CD8-positive, alpha-beta memory T cell (primary cell): ENCODE results near the gene PPP2R5C. TPM values are rescaled to one million over a fixed set of nuclear protein-coding genes. Genes with fewer than 3 reads are reported as not detected.
A peak's percentile ranks its signal among the peaks of the same experiment; 100 is the strongest.

Experiments
- CTCF ChIA-PET: fragments of 350-600 bp; sonication (Branson Sonifier 250); formaldehyde crosslinking; loops from one replicate; lab custom pipeline; 2021; ENCODE audit warnings: antibody characterized with exemption; lab: Charles Lee
- POLR2A ChIA-PET: fragments of 350-600 bp; sonication (Branson Sonifier 250); formaldehyde crosslinking; loops from one replicate; lab custom pipeline; 2021; ENCODE audit warnings: antibody characterized with exemption; lab: Charles Lee
- DNase-seq, 5 donors: peaks; one replicate each; pipeline versions ENCODE4 v3.0.0 to v3.0.0-alpha.2; 2020 to 2022; ENCODE audit warnings: mixed read lengths in 1 of 5
- H3K27ac ChIP-seq: one replicate; pipeline ENCODE4 v1.7.0; 2013; ENCODE audit warnings: low read depth, mild to moderate bottlenecking, low read length, moderate library complexity
- H3K27me3 ChIP-seq: 2 replicates; pipeline ENCODE4 v1.7.0; 2013; ENCODE audit warnings: low read length, mild to moderate bottlenecking; ENCODE audit not compliant: insufficient read depth, poor library complexity, severe bottlenecking
- H3K36me3 ChIP-seq: 2 replicates; pipeline ENCODE4 v1.7.0; 2013; ENCODE audit warnings: mild to moderate bottlenecking, low read length, moderate library complexity; ENCODE audit not compliant: insufficient read depth
- H3K4me1 ChIP-seq: 2 replicates; pipeline ENCODE4 v1.7.0; 2013; ENCODE audit warnings: mild to moderate bottlenecking, low read length, moderate library complexity; ENCODE audit not compliant: insufficient read depth
- H3K4me3 ChIP-seq: 2 replicates; pipeline ENCODE4 v1.7.0; 2013; ENCODE audit warnings: mild to moderate bottlenecking, low read length
- H3K9me3 ChIP-seq: 2 replicates; pipeline ENCODE4 v1.7.0; 2013; ENCODE audit warnings: mild to moderate bottlenecking, low read length
- H3K27ac Mint-ChIP-seq, 8 donors: one replicate each; pipeline ENCODE4 v1.8.0; 2020 to 2021; ENCODE audit warnings: mixed read lengths in 8 of 8, mild to moderate bottlenecking in 6 of 8, inconsistent platforms in 3 of 8, moderate library complexity in 3 of 8
- H3K27me3 Mint-ChIP-seq, 2 donors: one replicate each; pipeline ENCODE4 v1.8.0; 2020 to 2021; ENCODE audit warnings: mixed read lengths in 2 of 2, mild to moderate bottlenecking in 1 of 2, moderate library complexity in 1 of 2
- H3K36me3 Mint-ChIP-seq, 3 donors: one replicate each; pipeline ENCODE4 v1.8.0; 2020 to 2021; ENCODE audit warnings: mixed read lengths in 3 of 3, inconsistent platforms in 1 of 3, mild to moderate bottlenecking in 1 of 3
- H3K4me1 Mint-ChIP-seq, 3 donors: one replicate each; pipeline ENCODE4 v1.8.0; 2020 to 2021; ENCODE audit warnings: mixed read lengths in 3 of 3, inconsistent platforms in 1 of 3, mild to moderate bottlenecking in 1 of 3
- H3K4me3 Mint-ChIP-seq, 7 donors: one replicate each; pipeline ENCODE4 v1.8.0; 2020 to 2021; ENCODE audit warnings: mixed read lengths in 7 of 7, mild to moderate bottlenecking in 6 of 7, moderate library complexity in 4 of 7, inconsistent platforms in 2 of 7
- H3K9me3 Mint-ChIP-seq, 5 donors: one replicate each; pipeline ENCODE4 v1.8.0; 2020 to 2022; ENCODE audit warnings: mixed read lengths in 5 of 5, mild to moderate bottlenecking in 3 of 5, moderate library complexity in 2 of 5, inconsistent platforms in 1 of 5
- polyA plus RNA-seq: library from polyadenylated mRNA; unstranded; fragments of 300-500 nt; fragmentation: Illumina TruSeq; gene quantifications from one replicate; pipeline ENCODE4 v1.2.3, GENCODE V29; 2021
- total RNA-seq, 2 experiments: library from RNA; stranded (reverse); gene quantifications; one replicate each; pipeline ENCODE4 v1.2.3, GENCODE V29; 2021

PPP2R5C gene
- total and polyA plus RNA-seq, 3 experiments from 2014 or later: 278 to 342 (median 307) TPM

- no peaks in the 10 kb centered on the region for H3K27me3 Mint-ChIP-seq
- Histone ChIP-seq H3K4me1 (peaks cover 25% of the 10 kb centered on the region), H3K9me3 (no peaks in the 10 kb centered on the region), H3K27me3 (no peaks in the 10 kb centered on the region), H3K4me3 (no peak overlapping the region), H3K36me3 (peaks cover 51% of the 10 kb centered on the region), H3K27ac (no peak overlapping the region)
- H3K9me3 Mint-ChIP-seq: no peaks in the 10 kb centered on the region
- peak overlapping the region; percentile 92 to 98 (median 96) for H3K27ac Mint-ChIP-seq
- H3K4me1 Mint-ChIP-seq: peaks cover 72 to 95% (median 87%) of the 10 kb centered on the region in 3 donors
- H3K36me3 Mint-ChIP-seq: peaks cover 0 to 90% (median 29%) of the 10 kb centered on the region in 3 donors
- POLR2A ChIA-PET: no interaction called here
- H3K4me3 Mint-ChIP-seq: peak overlapping the region in 3 of 7 donors; percentile 46 to 77 (median 58)
- CTCF ChIA-PET: no interaction called here
- no peak for DNase-seq
Observed at GRCh38 chr14:101859958-101860357, 98.4 kb downstream of the PPP2R5C start.

GRCh38 chr14:101861464-101861863, 100.0 kb downstream of the PPP2R5C start:
- H3K27me3 ChIP-seq: no peaks in the 10 kb centered on the region
- CTCF ChIA-PET: interaction anchor here (1.6 kb wide), 1 partner anchor 91 kb away, joined by 7 read pairs; no protein-coding TSS in a partner anchor
- peak overlapping the region in 5 of 8 donors; percentile 7 to 89 (median 73) for H3K27ac Mint-ChIP-seq
- H3K9me3 Mint-ChIP-seq: no peaks in the 10 kb centered on the region
- H3K36me3 Mint-ChIP-seq: peaks cover 0 to 88% (median 29%) of the 10 kb centered on the region in 3 donors
- H3K27ac ChIP-seq: no peak overlapping the region
- H3K4me3 Mint-ChIP-seq: no peak overlapping the region
- peaks cover 49% of the 10 kb centered on the region for H3K36me3 ChIP-seq
- H3K4me3 ChIP-seq: no peak overlapping the region
- no peaks in the 10 kb centered on the region for H3K27me3 Mint-ChIP-seq
- DNase-seq: no peak
- no peaks in the 10 kb centered on the region for H3K9me3 ChIP-seq
- H3K4me1 Mint-ChIP-seq: peaks cover 64 to 93% (median 84%) of the 10 kb centered on the region in 3 donors
- POLR2A ChIA-PET: interaction anchor here (0.5 to 0.9 kb wide), 2 partner anchors 35 to 422 kb away, joined by 3 to 4 read pairs; no protein-coding TSS in a partner anchor
- H3K4me1 ChIP-seq: peaks cover 11% of the 10 kb centered on the region

- H3K36me3 Mint-ChIP-seq: peaks cover 0 to 83% (median 25%) of the 10 kb centered on the region in 3 donors
Observed at GRCh38 chr14:101862177-101862576, 100.7 kb downstream of the PPP2R5C start.

GRCh38 chr14:101862711-101863110, 101.2 kb downstream of the PPP2R5C start:
- ChIA-PET POLR2A (interaction anchor here (0.9 kb wide), 1 partner anchor 12 kb away, joined by 3 read pairs; no protein-coding TSS in a partner anchor), CTCF (interaction anchor here (0.6 kb wide), 1 partner anchor 110 kb away, joined by 3 read pairs; no protein-coding TSS in a partner anchor)
- Histone ChIP-seq H3K9me3 (no peaks in the 10 kb centered on the region), H3K27ac (no peak overlapping the region), H3K4me1 (peaks cover 11% of the 10 kb centered on the region), H3K4me3 (no peak overlapping the region), H3K36me3 (peaks cover 40% of the 10 kb centered on the region), H3K27me3 (no peaks in the 10 kb centered on the region)
- Mint-ChIP-seq H3K4me1 (peaks cover 55 to 85% (median 73%) of the 10 kb centered on the region in 3 donors), H3K27me3 (no peaks in the 10 kb centered on the region), H3K36me3 (peaks cover 0 to 78% (median 26%) of the 10 kb centered on the region in 3 donors), H3K4me3 (no peak overlapping the region), H3K9me3 (no peaks in the 10 kb centered on the region), H3K27ac (peak overlapping the region in 5 of 8 donors; percentile 30 to 87 (median 78))
- DNase-seq: no peak

More at GRCh38 chr14:101862177-101862576, 100.7 kb downstream of the PPP2R5C start:
- Mint-ChIP-seq H3K4me3 (no peak overlapping the region), H3K4me1 (peaks cover 59 to 88% (median 76%) of the 10 kb centered on the region in 3 donors), H3K9me3 (no peaks in the 10 kb centered on the region), H3K27ac (peak overlapping the region in 7 of 8 donors; percentile 26 to 87 (median 45)), H3K27me3 (no peaks in the 10 kb centered on the region)
- Histone ChIP-seq H3K27me3 (no peaks in the 10 kb centered on the region), H3K4me3 (no peak overlapping the region), H3K4me1 (peaks cover 11% of the 10 kb centered on the region), H3K27ac (no peak overlapping the region), H3K9me3 (no peaks in the 10 kb centered on the region), H3K36me3 (peaks cover 45% of the 10 kb centered on the region)
- ChIA-PET POLR2A (no interaction called here), CTCF (no interaction called here)
- no peak for DNase-seq

GRCh38 chr14:101865288-101865687, 103.8 kb downstream of the PPP2R5C start:
- ChIA-PET CTCF (interaction anchor here (1.3 kb wide), 1 partner anchor 16 kb away, joined by 4 read pairs; no protein-coding TSS in a partner anchor), POLR2A (no interaction called here)
- Mint-ChIP-seq H3K36me3 (peaks cover 0 to 74% (median 21%) of the 10 kb centered on the region in 3 donors), H3K4me1 (peaks cover 56 to 86% (median 71%) of the 10 kb centered on the region in 3 donors), H3K4me3 (no peak overlapping the region), H3K9me3 (no peaks in the 10 kb centered on the region), H3K27me3 (no peaks in the 10 kb centered on the region), H3K27ac (peak overlapping the region in 7 of 8 donors; percentile 4 to 68 (median 43))
- Histone ChIP-seq H3K27ac (no peak overlapping the region), H3K36me3 (peaks cover 39% of the 10 kb centered on the region), H3K4me3 (no peak overlapping the region), H3K9me3 (no peaks in the 10 kb centered on the region), H3K27me3 (no peaks in the 10 kb centered on the region), H3K4me1 (peaks cover 15% of the 10 kb centered on the region)
- no peak for DNase-seq

GRCh38 chr14:101867854-101868253, 106.3 kb downstream of the PPP2R5C start:
- ChIA-PET CTCF (interaction anchor here (0.7 to 0.8 kb wide), 2 partner anchors 97 to 488 kb away, joined by 3 read pairs; no protein-coding TSS in a partner anchor), POLR2A (no interaction called here)
- peak overlapping the region in 7 of 8 donors; percentile 23 to 89 (median 71) for H3K27ac Mint-ChIP-seq
- peak overlapping the region in 2 of 7 donors; percentile 64 to 67 for H3K4me3 Mint-ChIP-seq
- Histone ChIP-seq H3K9me3 (no peaks in the 10 kb centered on the region), H3K4me1 (peaks cover 23% of the 10 kb centered on the region), H3K4me3 (no peak overlapping the region), H3K27ac (no peak overlapping the region), H3K27me3 (no peaks in the 10 kb centered on the region), H3K36me3 (peaks cover 28% of the 10 kb centered on the region)
- peaks cover 64 to 87% (median 76%) of the 10 kb centered on the region in 3 donors for H3K4me1 Mint-ChIP-seq
- H3K27me3 Mint-ChIP-seq: no peaks in the 10 kb centered on the region
- H3K36me3 Mint-ChIP-seq: peaks cover 0 to 66% (median 21%) of the 10 kb centered on the region in 3 donors
- no peak for DNase-seq
- no peaks in the 10 kb centered on the region for H3K9me3 Mint-ChIP-seq

GRCh38 chr14:101869217-101869616, 107.7 kb downstream of the PPP2R5C start:
- CTCF ChIA-PET: interaction anchor here (1.4 kb wide), 2 partner anchors 13 to 19 kb away, joined by 3 read pairs; no protein-coding TSS in a partner anchor
- peaks cover 24% of the 10 kb centered on the region for H3K36me3 ChIP-seq
- peaks cover 35% of the 10 kb centered on the region for H3K4me1 ChIP-seq
- Mint-ChIP-seq H3K27ac (peak overlapping the region; percentile 50 to 88 (median 67)), H3K36me3 (peaks cover 0 to 66% (median 21%) of the 10 kb centered on the region in 3 donors), H3K9me3 (no peaks in the 10 kb centered on the region), H3K4me3 (peak overlapping the region in 3 of 7 donors; percentile 13 to 36 (median 15)), H3K4me1 (peaks cover 73 to 89% (median 84%) of the 10 kb centered on the region in 3 donors), H3K27me3 (no peaks in the 10 kb centered on the region)
- POLR2A ChIA-PET: interaction anchor here (0.6 kb wide), 1 partner anchor 28 kb away, joined by 3 read pairs; no protein-coding TSS in a partner anchor
- H3K9me3 ChIP-seq: no peaks in the 10 kb centered on the region
- no peak overlapping the region for H3K27ac ChIP-seq
- no peak overlapping the region for H3K4me3 ChIP-seq
- DNase-seq: no peak
- no peaks in the 10 kb centered on the region for H3K27me3 ChIP-seq
